Putamen (tissue), 1 donor: Measurements from ENCODE around the gene PRKD2.
"Not testable (repeated sequence)": the region's sequence is repeated elsewhere in the genome, so short reads cannot be mapped to it uniquely, and the experiment has no call there.

Experiments
- DNase-seq: peaks from one replicate; pipeline ENCODE4 v3.0.0-alpha.2; 2016; ENCODE audit warnings: low spot score

The PRKD2 gene

DNA sequence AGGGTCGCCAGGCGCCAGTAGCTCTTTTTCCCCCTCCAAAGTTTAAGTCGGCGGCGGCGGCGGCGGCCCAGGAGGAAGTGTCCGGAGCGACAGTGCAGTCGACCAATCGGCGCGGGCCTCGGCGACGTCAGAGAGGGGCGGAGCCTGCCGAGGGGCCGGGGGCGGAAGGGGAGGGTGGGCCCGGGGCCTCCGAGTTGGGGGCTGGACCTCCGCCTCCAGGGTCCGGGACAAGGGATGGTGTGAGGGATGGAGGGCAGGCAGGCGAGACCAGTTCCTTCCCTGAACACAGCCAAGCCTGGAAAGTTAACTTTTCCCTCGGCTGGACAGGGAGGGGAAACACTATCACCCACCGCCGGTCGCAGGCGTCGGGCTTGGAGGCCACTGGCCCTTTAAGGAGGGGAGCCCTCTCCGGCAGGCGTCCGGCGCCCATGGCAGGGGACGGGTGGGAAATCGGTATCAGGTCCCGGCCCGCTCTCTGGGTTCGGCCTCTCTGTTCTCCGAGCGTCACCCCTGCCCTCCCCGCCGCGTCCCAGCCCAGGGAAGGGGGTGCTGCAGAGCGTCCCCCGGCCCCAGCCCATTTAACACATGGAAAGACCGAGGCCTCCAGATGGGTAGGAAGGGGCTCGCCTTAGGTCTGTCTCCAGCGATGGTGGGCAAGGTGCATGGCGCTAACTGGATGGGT is at the start of gene PRKD2:
PRKD2 (minus strand) TSS at position 81 of the 682 bp plus-strand sequence. CDS start 744 bp downstream, outside the sequence.
- DNase-seq, result peak; percentile 75

DNA sequence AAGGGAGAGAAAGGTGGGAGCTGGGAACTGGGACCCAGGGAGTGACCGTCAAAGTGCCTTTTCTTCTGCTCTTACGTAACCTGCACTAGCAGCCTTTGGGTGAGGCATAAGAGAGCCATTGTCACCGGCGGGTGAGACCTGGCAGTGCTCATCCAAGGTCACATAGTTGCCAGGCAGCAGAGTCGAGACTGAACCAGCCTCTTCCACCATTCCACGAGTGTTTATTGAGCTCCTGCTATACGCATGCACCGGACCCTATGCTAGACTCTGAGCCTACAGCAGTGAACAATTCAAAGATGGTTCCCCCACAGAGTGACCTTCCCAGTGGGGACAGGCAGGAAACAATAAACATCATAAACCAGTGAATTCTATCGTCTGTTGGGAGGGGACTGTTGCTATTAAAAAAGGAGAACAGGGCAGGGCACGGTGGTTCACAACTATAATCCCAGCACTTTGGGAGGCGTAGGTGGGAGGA is 47.9 kb upstream of the PRKD2 start:
- DNase-seq, result no peak

DNA sequence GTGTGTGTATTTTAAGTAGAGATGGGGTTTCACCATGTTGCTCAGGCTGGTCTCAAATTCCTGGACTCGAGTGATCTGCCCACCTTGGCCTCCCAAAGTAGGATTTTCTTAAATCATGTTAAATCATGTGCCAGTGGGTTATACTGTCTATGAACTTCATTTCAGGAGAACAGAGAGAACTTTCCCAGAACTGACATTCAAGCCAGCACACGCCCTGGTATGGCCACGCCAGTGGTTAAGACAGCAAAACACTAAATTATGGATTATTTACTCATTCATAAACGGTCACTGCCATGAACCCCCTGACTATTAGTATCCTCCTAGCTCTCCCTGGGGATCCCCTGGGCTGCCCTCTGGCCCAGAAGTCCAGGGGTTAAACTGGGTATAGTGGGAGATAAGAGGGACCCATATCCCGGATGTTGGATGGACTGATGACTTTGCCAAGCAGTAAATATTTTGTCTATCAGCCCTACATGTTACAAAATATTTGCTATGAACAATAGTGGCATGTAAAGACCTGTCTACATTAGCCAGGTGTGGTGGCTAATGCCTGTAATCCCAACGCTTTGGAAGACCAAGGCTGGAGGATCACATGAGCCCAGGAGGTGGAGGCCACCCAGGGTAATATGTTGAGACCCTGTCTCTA is 45.5 kb upstream of the PRKD2 start:
- no peak for DNase-seq

DNA sequence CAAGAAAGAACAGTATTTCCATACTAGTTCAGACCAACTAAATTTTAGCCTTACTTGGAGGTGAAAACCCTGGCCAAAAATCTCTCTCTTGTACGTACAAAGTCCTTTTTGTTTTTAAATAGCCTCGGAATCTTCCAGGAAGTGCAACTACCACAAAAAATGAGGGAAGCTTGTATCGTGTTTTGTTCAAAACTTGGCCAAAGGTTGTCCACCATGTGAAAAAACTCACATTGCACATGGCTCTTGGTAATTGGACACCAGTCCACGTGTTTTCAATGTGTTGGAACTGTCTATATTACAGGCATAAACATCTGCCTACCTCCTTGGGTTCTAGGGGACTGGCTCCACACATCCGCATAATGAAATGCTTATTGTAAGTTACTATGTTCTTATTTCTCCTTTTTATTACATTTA is 44.5 kb upstream of the PRKD2 start:
- DNase-seq, result no peak

DNA sequence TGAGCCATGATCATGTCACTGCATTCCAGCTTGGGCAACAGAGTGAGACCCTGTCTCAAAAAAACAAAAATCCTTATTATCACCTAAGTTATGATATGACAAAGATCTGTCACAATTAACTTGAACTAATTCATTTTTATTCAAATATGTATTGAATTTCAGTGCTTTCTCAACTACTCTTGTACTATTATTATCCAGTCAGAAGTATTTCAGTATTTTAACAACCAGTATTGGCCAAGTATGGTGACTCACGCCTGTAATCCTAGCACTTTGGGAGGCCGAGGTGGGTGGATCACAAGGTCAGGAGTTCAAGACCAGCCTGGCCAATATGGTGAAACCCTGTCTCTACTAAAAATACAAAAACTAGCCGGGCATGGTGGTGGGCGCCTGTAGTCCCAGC is 44.0 kb upstream of the PRKD2 start:
- not testable (repeated sequence) for DNase-seq

DNA sequence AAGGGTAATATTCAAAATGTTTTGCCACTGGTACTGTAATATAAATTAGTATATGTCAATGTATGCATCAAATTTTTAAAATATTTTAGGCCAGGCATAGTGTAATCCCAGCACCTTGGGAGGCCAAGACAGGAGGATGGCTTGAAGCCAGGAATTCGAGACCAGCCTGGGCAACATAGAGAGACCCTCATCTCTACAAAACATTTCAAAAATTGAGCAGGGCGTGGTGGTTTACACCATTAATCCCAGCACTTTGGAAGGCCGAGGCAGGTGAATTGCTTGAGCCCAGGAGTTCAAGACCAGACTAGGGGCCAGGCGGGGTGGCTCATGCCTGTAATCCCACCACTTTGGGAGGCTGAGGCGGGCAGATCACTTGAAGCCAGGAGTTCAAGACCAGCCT is 43.4 kb upstream of the PRKD2 start:
- no peak for DNase-seq

DNA sequence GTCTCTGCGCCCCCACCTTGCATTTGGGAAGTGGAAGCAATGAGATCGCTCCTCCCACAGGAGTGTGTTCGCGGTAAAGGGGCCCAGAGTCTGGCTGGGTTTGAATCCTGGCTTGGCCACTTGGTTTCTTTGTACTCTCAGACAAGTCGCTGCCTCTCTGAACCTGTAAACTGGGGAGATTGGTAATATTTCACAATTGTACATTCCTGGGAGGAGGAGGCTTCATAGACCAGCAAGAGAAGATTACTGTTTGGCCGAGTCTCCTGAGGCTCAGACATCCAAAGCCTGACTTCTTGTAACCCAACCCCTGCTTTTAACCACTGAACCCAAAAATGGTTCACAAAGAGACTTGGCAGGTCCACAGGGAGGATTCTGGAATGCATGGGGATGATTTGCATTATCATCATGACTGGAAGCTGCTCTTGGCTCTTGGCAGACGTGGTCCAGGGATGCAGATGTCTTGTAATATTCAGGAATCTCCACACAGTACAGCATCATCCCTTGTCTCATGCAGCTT is 43.0 kb upstream of the PRKD2 start:
- DNase-seq, result no peak

DNA sequence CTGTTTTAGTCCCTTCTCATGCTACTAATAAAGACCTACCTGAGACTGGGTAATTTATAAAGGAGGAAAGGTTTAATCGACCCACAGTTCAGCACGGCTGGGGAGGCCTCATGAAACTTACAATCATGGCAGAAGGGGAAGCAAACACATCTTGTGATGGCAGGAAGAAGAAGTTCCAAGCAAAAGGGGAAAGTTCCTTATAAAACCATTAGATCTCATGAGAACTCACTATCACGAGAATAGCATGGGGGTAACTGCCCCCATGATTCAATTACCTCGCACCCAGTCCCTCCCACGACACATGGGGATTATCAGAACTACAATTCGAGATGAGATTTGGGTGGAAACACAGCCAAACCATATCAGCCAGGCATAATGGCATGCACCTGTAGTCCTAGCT is 42.3 kb upstream of the PRKD2 start:
- DNase-seq, result no peak

DNA sequence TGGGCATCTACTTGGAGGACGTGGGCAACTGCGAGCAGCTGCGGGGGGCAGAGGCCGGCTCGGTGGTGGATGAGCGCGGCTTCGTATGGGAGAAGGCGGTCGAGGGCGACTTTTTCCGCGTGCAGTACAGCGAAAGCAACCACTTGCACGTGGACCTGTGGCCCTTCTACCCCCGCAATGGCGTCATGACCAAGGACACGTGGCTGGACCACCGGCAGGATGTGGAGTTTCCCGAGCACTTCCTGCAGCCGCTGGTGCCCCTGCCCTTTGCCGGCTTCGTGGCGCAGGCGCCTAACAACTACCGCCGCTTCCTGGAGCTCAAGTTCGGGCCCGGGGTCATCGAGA is 39.6 kb upstream of the PRKD2 start:
- no peak for DNase-seq

DNA sequence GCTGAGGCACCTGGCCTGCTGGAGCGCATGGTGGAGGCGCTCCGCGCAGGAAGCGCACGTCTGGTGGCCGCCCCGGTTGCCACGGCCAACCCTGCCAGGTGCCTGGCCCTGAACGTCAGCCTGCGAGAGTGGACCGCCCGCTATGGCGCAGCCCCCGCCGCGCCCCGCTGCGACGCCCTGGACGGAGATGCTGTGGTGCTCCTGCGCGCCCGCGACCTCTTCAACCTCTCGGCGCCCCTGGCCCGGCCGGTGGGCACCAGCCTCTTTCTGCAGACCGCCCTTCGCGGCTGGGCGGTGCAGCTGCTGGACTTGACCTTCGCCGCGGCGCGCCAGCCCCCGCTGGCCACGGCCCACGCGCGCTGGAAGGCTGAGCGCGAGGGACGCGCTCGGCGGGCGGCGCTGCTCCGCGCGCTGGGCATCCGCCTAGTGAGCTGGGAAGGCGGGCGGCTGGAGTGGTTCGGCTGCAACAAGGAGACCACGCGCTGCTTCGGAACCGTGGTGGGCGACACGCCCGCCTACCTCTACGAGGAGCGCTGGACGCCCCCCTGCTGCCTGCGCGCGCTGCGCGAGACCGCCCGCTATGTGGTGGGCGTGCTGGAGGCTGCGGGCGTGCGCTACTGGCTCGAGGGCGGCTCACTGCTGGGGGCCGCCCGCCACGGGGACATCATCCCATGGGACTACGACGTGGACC is 39.1 kb upstream of the PRKD2 start:
- DNase-seq, result no peak

DNA sequence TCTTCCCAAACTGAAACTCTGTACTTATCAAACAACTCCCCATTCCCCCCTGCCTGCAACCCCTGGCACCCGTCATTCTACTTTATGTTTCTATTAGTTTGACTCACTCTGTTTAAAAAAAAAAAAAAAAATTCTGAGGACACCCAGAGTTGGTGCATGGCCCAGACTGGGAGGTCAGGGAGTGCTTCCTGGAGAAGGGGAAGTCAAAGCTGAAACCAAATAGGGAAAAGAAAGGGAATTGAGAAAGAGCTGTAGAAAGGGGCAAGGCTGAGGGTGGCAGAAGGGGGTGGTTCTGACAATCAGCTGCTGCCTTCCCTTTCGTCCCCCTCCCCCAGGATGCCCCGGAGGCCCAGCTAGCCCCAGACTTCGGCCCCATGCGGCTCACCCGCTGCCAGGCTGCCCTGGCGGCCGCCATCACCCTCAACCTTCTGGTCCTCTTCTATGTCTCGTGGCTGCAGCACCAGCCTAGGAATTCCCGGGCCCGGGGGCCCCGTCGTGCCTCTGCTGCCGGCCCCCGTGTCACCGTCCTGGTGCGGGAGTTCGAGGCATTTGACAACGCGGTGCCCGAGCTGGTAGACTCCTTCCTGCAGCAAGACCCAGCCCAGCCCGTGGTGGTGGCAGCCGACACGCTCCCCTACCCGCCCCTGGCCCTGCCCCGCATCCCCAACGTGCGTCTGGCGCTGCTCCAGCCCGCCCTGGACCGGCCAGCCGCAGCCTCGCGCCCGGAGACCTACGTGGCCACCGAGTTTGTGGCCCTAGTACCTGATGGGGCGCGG is 38.4 kb upstream of the PRKD2 start:
- no peak for DNase-seq

DNA sequence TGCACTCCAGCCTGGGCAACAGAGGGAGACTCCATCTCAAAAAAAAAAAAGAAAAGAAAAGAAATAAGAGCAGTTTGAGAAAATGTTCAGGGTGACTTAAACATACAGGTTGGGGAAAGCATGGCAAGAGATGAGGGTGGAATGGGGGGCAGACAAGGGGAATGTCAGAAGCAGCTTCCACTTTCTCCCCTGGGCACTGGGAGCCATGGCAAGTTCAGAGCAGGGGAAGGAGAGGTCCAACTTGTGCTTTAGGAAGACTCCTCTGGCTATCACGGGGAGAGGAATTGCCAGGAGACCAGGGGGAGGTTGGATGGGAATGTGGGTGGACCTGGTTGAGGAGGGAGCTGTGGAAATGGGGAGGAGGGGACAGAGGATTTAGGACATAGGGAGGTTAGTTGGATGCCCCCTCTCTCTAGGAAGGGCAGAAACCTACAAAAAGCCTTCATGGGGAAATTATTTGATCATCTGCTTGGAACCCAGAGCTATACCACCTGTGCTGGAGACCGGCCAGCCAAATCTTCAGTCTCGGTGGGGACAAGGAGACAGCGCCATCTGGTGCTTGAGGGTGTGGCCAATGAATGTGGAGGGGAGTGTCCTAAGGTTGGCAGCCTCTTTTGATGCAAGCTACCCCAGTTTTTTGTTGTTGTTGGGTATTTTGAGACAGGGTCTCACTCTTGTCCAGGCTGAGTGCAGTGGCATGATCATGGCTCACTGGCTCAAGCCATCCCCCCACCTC is 36.7 kb upstream of the PRKD2 start:
- DNase-seq, result no peak

DNA sequence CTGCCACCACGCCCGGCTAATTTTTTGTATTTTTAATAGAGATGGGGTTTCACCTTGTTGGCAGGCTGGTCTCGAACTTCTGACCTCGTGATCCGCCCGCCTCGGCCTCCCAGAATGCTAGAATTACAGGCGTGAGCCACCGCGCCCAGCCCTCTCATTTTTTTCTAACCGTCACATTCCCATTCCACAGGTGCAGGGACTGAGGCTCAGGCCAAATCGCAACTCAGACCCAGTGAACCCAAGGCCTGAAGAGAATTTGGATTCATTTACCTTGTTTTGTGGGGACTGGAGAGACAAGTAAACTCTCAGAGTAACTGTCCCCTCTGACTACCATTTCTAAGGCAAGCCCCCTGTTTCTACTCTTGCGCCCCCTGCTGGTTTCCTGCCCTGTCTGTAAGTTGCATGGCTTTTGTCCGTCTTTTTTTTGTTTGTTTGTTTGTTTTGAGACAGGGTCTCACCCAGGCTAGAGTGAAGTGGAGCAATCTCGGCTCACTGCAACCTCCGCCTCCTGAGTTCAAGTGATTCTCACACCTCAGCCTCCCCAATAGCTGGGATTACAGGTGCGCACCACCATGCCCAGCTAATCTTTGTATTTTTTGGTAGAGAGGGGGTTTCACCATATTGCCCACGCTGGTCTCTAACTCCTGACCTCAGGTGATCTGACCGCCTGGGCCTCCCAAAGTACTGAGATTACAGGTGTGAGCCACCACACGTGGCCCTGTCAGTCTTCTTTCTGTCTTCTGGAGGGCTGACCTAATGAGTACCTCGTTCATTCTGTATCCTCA is 31.6 kb upstream of the PRKD2 start:
- no peak for DNase-seq

DNA sequence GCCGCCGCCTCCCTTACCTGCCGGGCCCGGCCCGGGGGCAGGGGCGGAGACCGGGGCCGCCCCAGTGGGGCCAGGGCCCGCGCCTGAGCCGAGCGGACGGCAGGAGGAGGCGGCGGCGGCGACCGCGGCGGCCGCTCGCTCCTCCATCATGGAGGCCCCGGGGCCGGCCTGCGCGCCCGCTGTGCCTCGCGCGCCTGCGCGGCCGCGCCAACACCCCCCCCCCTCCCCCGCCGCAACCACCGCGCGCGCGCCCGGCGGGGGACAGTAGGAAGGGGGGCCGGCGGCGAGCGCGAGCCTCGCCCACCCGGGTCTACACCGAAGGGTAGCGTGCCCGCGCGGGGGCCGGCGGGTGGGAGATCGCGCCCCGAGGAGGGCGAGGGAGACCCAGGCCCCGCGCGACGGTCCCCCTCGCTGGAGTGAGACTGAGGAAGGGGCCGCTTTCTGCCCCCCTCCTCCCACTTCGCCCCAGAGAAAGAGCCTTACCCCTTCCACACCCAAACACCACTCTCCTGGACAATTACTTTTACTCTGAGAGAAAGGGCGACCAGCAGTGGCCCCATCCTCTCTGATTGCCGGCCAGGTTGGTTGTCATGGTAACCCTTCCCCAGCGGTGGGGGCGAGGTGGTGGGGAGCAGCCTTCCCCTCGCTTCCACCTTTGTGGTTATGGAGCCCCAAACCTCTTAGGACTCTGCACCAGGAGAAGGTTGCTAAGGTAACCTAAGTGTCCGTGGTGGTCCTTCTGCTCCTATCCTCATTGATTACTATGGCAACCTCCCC is 29.6 kb upstream of the PRKD2 start, which contains the start of gene STRN4:
STRN4 (minus strand) TSS at position 170 of the 777 bp plus-strand sequence; CDS start at position 150, 20 bp downstream.
- no peak for DNase-seq

DNA sequence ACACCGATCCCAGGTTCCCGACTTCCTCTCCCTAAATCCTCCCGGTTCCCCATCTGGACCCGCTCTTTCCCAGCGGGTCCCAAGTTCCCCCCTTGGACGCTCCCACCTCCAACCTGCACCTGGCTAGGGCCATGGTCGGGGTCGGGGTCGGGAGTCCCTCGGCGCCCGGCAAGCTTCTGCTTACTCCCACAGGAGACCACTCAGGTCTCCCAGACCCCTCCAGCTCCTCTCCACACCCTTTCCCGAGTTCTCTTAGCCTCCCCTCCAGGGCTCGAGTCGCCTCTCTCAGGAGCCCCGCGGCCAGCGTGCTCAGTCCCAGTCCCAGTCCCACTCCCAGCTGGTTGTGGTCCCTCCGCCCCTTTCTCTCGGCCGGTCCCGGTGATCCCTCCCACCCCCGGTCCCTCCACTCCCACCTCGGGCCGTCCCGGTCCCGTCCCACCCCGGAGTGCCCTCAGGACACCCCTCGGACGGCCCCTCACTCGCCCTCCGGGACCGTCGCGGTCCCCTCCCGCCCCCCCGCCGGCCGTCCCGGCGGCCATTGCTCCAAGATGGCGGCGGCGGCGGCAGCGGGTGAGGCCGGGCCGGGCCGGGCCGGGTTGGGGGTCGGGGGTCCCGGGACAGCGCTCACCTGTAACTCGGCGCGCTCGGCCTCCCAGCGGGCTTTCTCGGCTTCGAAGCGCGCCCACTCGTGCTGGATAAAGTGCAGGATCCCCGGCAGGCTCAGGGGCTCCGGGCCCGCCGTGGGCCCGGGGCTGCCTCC is 28.8 kb upstream of the PRKD2 start, which contains the start of gene FKRP:
FKRP (plus strand) TSS at position 537 of the 760 bp plus-strand sequence. CDS start 9,394 bp downstream, outside the sequence.
- no peak for DNase-seq

DNA sequence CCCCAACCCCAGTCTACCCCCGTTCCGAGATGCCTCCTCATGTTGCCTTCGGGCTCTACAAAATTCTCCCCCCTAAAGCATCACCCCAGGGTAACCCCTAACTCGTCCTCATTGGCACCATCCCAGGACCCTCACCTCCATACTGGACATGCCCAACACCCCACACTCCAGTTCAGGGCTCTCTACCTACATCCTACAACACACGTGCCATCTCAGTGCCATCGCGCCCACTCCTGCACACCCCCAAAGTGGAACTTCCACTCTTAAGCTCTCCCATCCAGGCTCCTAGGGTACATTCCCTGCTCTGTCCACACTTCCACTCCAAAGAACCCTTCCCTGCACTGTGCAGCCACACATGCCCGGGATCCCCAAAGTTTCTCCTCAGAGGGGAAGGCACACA is 28.1 kb upstream of the PRKD2 start:
- no peak for DNase-seq

DNA sequence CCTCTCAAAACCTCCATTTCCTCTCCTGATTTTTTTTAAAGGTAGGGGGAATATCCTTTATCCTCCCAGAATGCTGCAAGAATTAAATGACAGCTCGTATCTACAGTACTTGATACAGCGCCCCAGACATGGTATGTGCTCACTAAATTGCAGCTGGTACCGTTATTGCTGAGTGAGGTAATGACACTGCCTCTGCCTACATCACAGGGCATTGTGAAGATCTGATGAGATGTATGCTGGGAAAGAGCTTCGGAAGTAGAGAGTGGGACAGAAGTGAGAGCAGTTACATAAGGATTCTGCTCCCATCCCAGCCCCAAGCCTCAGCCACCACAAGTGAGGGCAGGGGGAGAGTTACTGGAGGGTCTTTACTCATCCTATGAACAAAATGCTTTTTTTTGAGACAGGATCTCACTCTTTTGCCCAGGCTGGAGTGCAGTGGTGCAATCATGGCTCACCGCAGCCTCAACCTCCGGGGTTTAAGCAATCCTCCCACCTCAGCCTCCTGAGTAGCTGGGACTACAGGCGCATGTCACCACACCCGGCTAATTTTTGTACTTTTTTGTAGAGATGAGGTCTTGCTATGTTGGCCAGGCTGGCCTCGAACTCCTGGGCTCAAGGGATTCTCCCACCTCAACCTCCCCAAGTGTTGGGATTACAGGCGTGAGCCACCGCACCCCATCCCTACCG is 27.2 kb upstream of the PRKD2 start:
- peak; percentile 77 for DNase-seq

DNA sequence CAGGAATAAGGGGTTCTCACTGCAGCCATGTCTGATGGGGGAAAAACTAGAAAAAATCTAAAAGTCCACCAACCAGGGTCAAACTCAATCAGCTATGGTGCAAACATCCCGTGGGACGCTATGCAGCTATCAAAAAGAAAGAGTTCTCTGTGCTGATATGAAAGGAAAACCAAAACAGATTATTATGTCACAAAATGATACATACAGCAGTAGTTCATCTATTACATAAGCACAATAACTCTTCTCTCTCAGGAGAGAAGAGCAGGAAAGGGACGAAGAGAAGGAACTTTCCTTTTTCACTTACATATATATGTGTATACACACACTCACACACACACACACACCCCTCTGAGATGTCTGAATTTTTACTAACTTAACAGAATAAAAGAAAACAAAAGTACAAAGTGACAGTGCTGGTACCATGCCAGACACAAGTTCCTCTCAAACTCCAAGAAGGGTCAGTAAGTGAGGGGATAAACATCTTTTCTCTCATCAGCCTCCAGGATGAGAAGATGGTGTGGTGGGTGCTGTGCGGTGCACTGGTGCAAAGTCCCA is 26.1 kb upstream of the PRKD2 start:
- DNase-seq, result no peak
